Activated B cell treated with CpG ODN at 0.5 μM for 24 hours (primary cell): ENCODE data around the gene TBC1D23. TPM values are rescaled to one million over a fixed set of nuclear protein-coding genes. Genes with fewer than 3 reads are reported as not detected.

Experiments
- ATAC-seq: fragments of 200-7000 bp; cut with Tn5 transposase; one replicate; pipeline ENCODE4 v1.10.0; 2021; ENCODE audit warnings: low read depth, mild to moderate bottlenecking, moderate library complexity
- CTCF ChIA-PET: fragments of 350-600 bp; sonication (Branson Sonifier 250); formaldehyde crosslinking; loops from one replicate; lab custom pipeline; 2021; ENCODE audit warnings: antibody characterized with exemption; lab: Charles Lee
- POLR2A ChIA-PET: fragments of 350-600 bp; sonication (Branson Sonifier 250); formaldehyde crosslinking; loops from one replicate; lab custom pipeline; 2021; ENCODE audit warnings: antibody characterized with exemption; lab: Charles Lee
- DNase-seq: peaks from one replicate; pipeline ENCODE4 v3.0.0; 2022
- H3K27ac Mint-ChIP-seq: one replicate; pipeline ENCODE4 v1.8.0; 2020; ENCODE audit warnings: mixed read lengths
- H3K27me3 Mint-ChIP-seq: one replicate; pipeline ENCODE4 v1.8.0; 2021; ENCODE audit warnings: mixed read lengths
- H3K36me3 Mint-ChIP-seq: one replicate; pipeline ENCODE4 v1.8.0; 2021; ENCODE audit warnings: low read depth, mixed read lengths
- H3K4me1 Mint-ChIP-seq: one replicate; pipeline ENCODE4 v1.8.0; 2021; ENCODE audit warnings: mixed read lengths
- H3K4me3 Mint-ChIP-seq: one replicate; pipeline ENCODE4 v1.8.0; 2020; ENCODE audit warnings: mild to moderate bottlenecking, mixed read lengths
- H3K9me3 Mint-ChIP-seq: one replicate; pipeline ENCODE4 v1.8.0; 2020; ENCODE audit warnings: mixed read lengths
- CTCF ChIP-seq: fragments of 200-600 bp; IDR thresholded peaks from one replicate; pipeline ENCODE4 v1.8.0; 2022; ENCODE audit warnings: antibody characterized with exemption, mild to moderate bottlenecking
- intact Hi-C: fragments of 100-400 bp; cut with micrococcal nuclease; formaldehyde crosslinking; loops from one replicate; pipeline ENCODE4 v1.15.1; 2024
- total RNA-seq: library from RNA; stranded (reverse); gene quantifications from 2 replicates; pipeline ENCODE4 v1.2.3, GENCODE V29; 2022

TBC1D23 gene
- total RNA-seq, 1 donor from 2014 or later = 27.2 TPM

DNA sequence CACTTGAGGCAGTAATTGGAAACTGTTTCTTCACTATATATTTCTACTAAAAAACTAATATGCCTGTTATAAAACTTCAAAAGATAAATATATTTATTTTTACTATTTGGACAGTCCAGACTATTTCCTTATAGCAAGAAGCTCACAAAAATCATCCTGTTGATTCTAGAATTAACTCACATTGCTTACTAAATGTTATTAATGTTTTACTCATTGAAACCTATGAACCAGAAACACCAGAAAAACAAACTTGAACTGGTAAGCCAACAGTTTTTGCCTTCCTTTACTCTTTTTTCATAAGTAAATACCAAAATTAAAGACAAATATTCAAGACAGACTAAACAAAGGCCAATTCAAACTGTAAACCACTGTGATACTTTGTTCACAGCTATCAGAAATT lies 113.7 kb downstream of the TBC1D23 start:
- Mint-ChIP-seq H3K4me1 (no peaks in the 10 kb centered on the region), H3K9me3 (no peaks in the 10 kb centered on the region), H3K27me3 (no peaks in the 10 kb centered on the region), H3K36me3 (peaks cover 80% of the 10 kb centered on the region), H3K4me3 (no peak overlapping the region), H3K27ac (no peak overlapping the region)
- no peak for TF ChIP-seq CTCF
- POLR2A ChIA-PET = no interaction called here
- ATAC-seq (no peak), DNase-seq (no peak)
- CTCF ChIA-PET = interaction anchor here (0.7 kb wide), 1 partner anchor 534 kb away, joined by 3 read pairs; no protein-coding TSS in a partner anchor
- intact Hi-C loops = loop anchor here (2.0 kb wide), 1 partner anchor 14 kb away; no protein-coding TSS in a partner anchor

Other genes starting within 250 kb of the TBC1D23 start
- 1.4 and 1.5 TPM in 2 replicates for gene FILIP1L, start 146.5 kb upstream of the TBC1D23 start, total RNA-seq
- 52.0 and 55.6 TPM in 2 replicates for gene NIT2, start 73.8 kb downstream of the TBC1D23 start, total RNA-seq
- 34.5 and 37.3 TPM in 2 replicates for gene TOMM70, start 140.1 kb downstream of the TBC1D23 start, total RNA-seq
- gene LNP1, start 140.5 kb downstream of the TBC1D23 start, total RNA-seq = 1.7 and 2.4 TPM in 2 replicates
- 0.10 and 0.13 TPM in 2 replicates for gene TMEM45A, start 231.6 kb downstream of the TBC1D23 start, total RNA-seq